T1000 (cell line): ENCODE data around the gene FBLN2.

Experiments used
- DNase-seq: peaks from one replicate; lab custom pipeline; 2025; ENCODE audit warnings: mixed read lengths; lab: John Stamatoyannopoulos, UW

FBLN2 gene

GRCh38 chr3:13567684-13568514 lies 19.0 kb downstream of the FBLN2 start:
- no peak for DNase-seq

- DNase-seq, result no peak
Measured at GRCh38 chr3:13568515-13569028, 19.6 kb downstream of the FBLN2 start.

GRCh38 chr3:13569201-13569600 lies 20.3 kb downstream of the FBLN2 start:
- DNase-seq, result no peak

GRCh38 chr3:13569641-13570390 lies 20.9 kb downstream of the FBLN2 start:
- no peak for DNase-seq

- no peak for DNase-seq
Measured at GRCh38 chr3:13570391-13571194, 21.7 kb downstream of the FBLN2 start.

GRCh38 chr3:13571264-13571663 lies 22.3 kb downstream of the FBLN2 start:
- no peak for DNase-seq

- no peak for DNase-seq
Measured at GRCh38 chr3:13571831-13572750, 23.2 kb downstream of the FBLN2 start.

- DNase-seq, result no peak
Measured at GRCh38 chr3:13572926-13573623, 24.1 kb downstream of the FBLN2 start.

GRCh38 chr3:13574083-13574797 lies 25.3 kb downstream of the FBLN2 start:
- no peak for DNase-seq

GRCh38 chr3:13574798-13575451 lies 26.0 kb downstream of the FBLN2 start:
- no peak for DNase-seq

GRCh38 chr3:13575459-13576061 lies 26.6 kb downstream of the FBLN2 start:
- no peak for DNase-seq

- DNase-seq, result no peak
Measured at GRCh38 chr3:13577181-13578121, 28.5 kb downstream of the FBLN2 start.

- DNase-seq, result no peak
Measured at GRCh38 chr3:13578251-13578650, 29.3 kb downstream of the FBLN2 start.

- no peak for DNase-seq
Measured at GRCh38 chr3:13579063-13579462, 30.1 kb downstream of the FBLN2 start.

- no peak for DNase-seq
Measured at GRCh38 chr3:13580256-13581023, 31.5 kb downstream of the FBLN2 start.

- DNase-seq, result no peak
Measured at GRCh38 chr3:13581485-13582365, 32.8 kb downstream of the FBLN2 start.
